Tibial nerve (tissue), 4 donors: Measurements from ENCODE around the gene NFATC1.

Source experiments
- CTCF ChIP-seq, 5 experiments: fragments of 200-600 bp in 3 of 5; fragments of 450-650 bp in 2 of 5; sonication (generic) in 3 of 5; IDR thresholded peaks; one replicate each; pipeline ENCODE4 v1.5.1; 2016 to 2019; ENCODE audit warnings: antibody characterized with exemption in 5 of 5, mild to moderate bottlenecking in 3 of 5, moderate library complexity in 2 of 5
- EP300 ChIP-seq, 2 donors: sonication (generic); formaldehyde crosslinking; IDR thresholded peaks; one replicate each; pipeline ENCODE4 v1.6.1; 2017; ENCODE audit warnings: antibody characterized with exemption in 2 of 2, mild to moderate bottlenecking in 1 of 2
- POLR2A ChIP-seq, 2 donors: fragments of 450-650 bp; IDR thresholded peaks; one replicate each; pipeline ENCODE4 v1.6.1; 2017; ENCODE audit warnings: antibody characterized with exemption in 2 of 2, mild to moderate bottlenecking in 2 of 2, moderate library complexity in 2 of 2

GRCh38 chr18:79566771-79567431 is 171.2 kb downstream of the NFATC1 start:
- TF ChIP-seq CTCF (IDR thresholded peaks at IDR 0.05): no peak
- no peak for TF ChIP-seq EP300 (IDR thresholded peaks at IDR 0.05)
- TF ChIP-seq POLR2A (IDR thresholded peaks at IDR 0.05): no peak
